Panc1 (cell line): ENCODE data around the gene TRNP1. TPM values are rescaled to one million over a fixed set of nuclear protein-coding genes. Genes with fewer than 3 reads are reported as not detected.
A peak's percentile ranks its signal among the peaks of the same experiment; 100 is the strongest.

ENCODE experiments used
- ATAC-seq: fragments of 200-7000 bp; cut with Tn5 transposase; 2 replicates; pipeline ENCODE4 v1.9.1; 2020; ENCODE audit warnings: mild to moderate bottlenecking, moderate library complexity
- BruUV-seq: library from RNA; stranded (reverse); fragments of 400-500 nt; replicated peaks from 2 replicates; lab custom pipeline; 2021; lab: Mats Ljungman, UMichigan
- CTCF ChIA-PET: fragments of 300-600 bp; sonication (Branson Sonifier 250); formaldehyde crosslinking; loops from one replicate; lab custom pipeline; 2022; ENCODE audit warnings: antibody characterized with exemption; lab: Charles Lee
- POLR2A ChIA-PET: fragments of 300-600 bp; sonication (Branson Sonifier 250); formaldehyde crosslinking; loops from one replicate; lab custom pipeline; 2022; ENCODE audit warnings: antibody characterized with exemption; lab: Charles Lee
- DNase-seq: peaks from one replicate; pipeline ENCODE4 v3.0.0-alpha.2; 2010; ENCODE audit warnings: low read depth, low spot score
- H3K27ac ChIP-seq: 2 replicates; pipeline ENCODE4 v1.5.1; 2011; ENCODE audit warnings: mild to moderate bottlenecking, low read length, inconsistent platforms
- H3K27me3 ChIP-seq: fragments of 200-500 bp; sonication (Bioruptor generic); 2 replicates; pipeline ENCODE4 v1.6.0; 2014; ENCODE audit warnings: low read length, inconsistent platforms; ENCODE audit not compliant: control insufficient read depth, insufficient read depth
- H3K36me3 ChIP-seq: fragments of 200-500 bp; sonication (Bioruptor generic); 2 replicates; pipeline ENCODE4 v1.5.1; 2014; ENCODE audit warnings: inconsistent platforms, mild to moderate bottlenecking, low read length, moderate library complexity; ENCODE audit not compliant: control insufficient read depth, insufficient read depth
- H3K4me1 ChIP-seq: 2 replicates; pipeline ENCODE4 v1.5.1; 2011; ENCODE audit warnings: inconsistent platforms, mild to moderate bottlenecking, low read length, moderate library complexity; ENCODE audit not compliant: control insufficient read depth, insufficient read depth
- H3K4me3 ChIP-seq, 2 experiments: 2 replicates each; pipeline ENCODE4 v1.5.1; 2011 to 2012; ENCODE audit warnings: low read depth in 2 of 2, low read length in 2 of 2, mild to moderate bottlenecking in 2 of 2, inconsistent platforms in 1 of 2, moderate library complexity in 1 of 2
- H3K9me3 ChIP-seq: fragments of 200-500 bp; sonication (Bioruptor generic); 2 replicates; pipeline ENCODE4 v1.5.1; 2014; ENCODE audit warnings: low read depth, mild to moderate bottlenecking, inconsistent platforms, low read length, moderate library complexity; ENCODE audit not compliant: control insufficient read depth, insufficient read depth
- POLR2AphosphoS5 ChIP-seq: IDR thresholded peaks from 2 replicates; pipeline ENCODE4 v1.6.1; 2012; ENCODE audit warnings: mild to moderate bottlenecking, low read depth, low read length, moderate library complexity
- SIN3A ChIP-seq: IDR thresholded peaks from 2 replicates; pipeline ENCODE4 v1.6.1; 2012; ENCODE audit warnings: low read depth, mild to moderate bottlenecking, low read length, moderate library complexity, borderline replicate concordance; ENCODE audit not compliant: insufficient read depth
- TCF7L2 ChIP-seq: IDR thresholded peaks from 2 replicates; pipeline ENCODE4 v1.6.1; 2011; ENCODE audit warnings: mild to moderate bottlenecking, low read depth, low read length, inconsistent platforms
- in situ Hi-C: cut with HindIII; loops from 2 replicates; pipeline ENCODE4 v1.10.0; 2016; ENCODE audit warnings: low sequenced_read_pairs, low pct_unique_long_range_greater_than_20kb
- intact Hi-C: fragments of 100-400 bp; cut with micrococcal nuclease; formaldehyde crosslinking; loops from one replicate; pipeline ENCODE4 v1.10.0; 2022; ENCODE audit not compliant: unreplicated experiment
- total RNA-seq: library from RNA; stranded (reverse); gene quantifications from one replicate; pipeline ENCODE4 v1.2.1, GENCODE V29; 2021; ENCODE audit not compliant: unreplicated experiment
- TF ChIP-seq, protein P1 (sequence below): fragments of 450-650 bp; IDR thresholded peaks from 2 replicates; pipeline ENCODE4 v1.5.1; 2017; ENCODE audit warnings: mild to moderate bottlenecking
- TF ChIP-seq, protein P2 (sequence below), 2 experiments: IDR thresholded peaks; 2 replicates each; pipeline ENCODE4 v1.6.1; 2011 to 2012; ENCODE audit warnings: low read depth in 2 of 2, control low read depth in 1 of 2, low read length in 1 of 2, mild to moderate bottlenecking in 1 of 2, moderate library complexity in 1 of 2; ENCODE audit not compliant: insufficient read depth in 1 of 2

TRNP1 gene
- total RNA-seq, 1 experiment from 2014 or later = 81.2 TPM

DNA sequence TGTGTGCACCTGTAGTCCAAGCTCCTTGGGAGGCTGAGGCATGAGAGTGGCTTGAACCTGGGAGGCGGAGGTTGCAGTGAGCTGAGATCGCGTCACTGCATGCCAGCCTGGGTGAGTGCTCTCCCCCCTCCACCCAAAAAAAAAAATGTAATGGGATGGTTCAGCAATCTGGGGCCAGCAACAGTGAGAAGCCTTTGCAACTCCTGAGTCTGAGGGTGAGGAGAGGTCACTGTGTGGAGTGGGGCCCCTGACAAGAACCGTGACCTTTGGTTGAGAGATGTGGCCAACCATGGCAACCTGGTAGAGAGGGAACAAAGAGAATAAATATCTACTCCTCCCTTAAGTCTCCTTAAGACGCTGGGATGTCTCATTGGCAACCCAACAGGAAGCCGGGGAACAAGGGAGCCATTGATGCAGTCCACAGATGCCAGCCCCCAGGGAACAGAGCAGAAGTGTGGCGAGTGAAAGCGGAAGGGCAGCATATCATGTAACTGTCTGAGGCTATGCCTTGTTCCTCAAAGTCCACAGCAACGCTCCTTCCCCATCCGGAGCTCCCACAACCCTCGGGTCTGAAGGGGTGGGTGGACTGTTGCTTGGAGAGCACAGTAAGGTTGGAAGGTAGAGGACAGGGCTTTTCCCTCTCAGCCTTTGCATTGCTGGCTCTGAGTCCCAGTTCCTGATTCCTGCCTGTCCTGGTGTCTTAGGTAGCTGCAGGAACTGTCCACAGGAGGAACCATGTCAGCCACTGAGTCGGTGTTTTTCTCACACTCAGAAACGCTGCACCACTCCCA lies 8.3 kb downstream of the TRNP1 start:
- ChIA-PET POLR2A (interaction anchor here (0.5 kb wide), 1 partner anchor 41 kb away, joined by 3 read pairs; the partner anchor contains the start of gene KDF1), CTCF (interaction anchor here (1.0 kb wide), 1 partner anchor 45 kb away, joined by 7 read pairs; no protein-coding TSS in a partner anchor)
- peak; percentile 29 for ATAC-seq
- Histone ChIP-seq H3K9me3 (no peaks in the 10 kb centered on the region), H3K27ac (peak overlapping the region; percentile 82), H3K4me3 (no peak overlapping the region), H3K27me3 (no peaks in the 10 kb centered on the region), H3K36me3 (no peaks in the 10 kb centered on the region; the same call in 1 of the 2 replicates), H3K4me1 (peaks cover 80% of the 10 kb centered on the region)
- no TSS peak for BruUV-seq
- in situ Hi-C loops (no loop called here), intact Hi-C loops (no loop called here)
- TF ChIP-seq TCF7L2 (no peak; the same call in 1 of the 2 replicates), SIN3A (no peak), POLR2AphosphoS5 (no peak; the same call in none of the 2 replicates)
- TF ChIP-seq, protein P1, sequence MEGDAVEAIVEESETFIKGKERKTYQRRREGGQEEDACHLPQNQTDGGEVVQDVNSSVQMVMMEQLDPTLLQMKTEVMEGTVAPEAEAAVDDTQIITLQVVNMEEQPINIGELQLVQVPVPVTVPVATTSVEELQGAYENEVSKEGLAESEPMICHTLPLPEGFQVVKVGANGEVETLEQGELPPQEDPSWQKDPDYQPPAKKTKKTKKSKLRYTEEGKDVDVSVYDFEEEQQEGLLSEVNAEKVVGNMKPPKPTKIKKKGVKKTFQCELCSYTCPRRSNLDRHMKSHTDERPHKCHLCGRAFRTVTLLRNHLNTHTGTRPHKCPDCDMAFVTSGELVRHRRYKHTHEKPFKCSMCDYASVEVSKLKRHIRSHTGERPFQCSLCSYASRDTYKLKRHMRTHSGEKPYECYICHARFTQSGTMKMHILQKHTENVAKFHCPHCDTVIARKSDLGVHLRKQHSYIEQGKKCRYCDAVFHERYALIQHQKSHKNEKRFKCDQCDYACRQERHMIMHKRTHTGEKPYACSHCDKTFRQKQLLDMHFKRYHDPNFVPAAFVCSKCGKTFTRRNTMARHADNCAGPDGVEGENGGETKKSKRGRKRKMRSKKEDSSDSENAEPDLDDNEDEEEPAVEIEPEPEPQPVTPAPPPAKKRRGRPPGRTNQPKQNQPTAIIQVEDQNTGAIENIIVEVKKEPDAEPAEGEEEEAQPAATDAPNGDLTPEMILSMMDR = no peak
- TF ChIP-seq, protein P2, sequence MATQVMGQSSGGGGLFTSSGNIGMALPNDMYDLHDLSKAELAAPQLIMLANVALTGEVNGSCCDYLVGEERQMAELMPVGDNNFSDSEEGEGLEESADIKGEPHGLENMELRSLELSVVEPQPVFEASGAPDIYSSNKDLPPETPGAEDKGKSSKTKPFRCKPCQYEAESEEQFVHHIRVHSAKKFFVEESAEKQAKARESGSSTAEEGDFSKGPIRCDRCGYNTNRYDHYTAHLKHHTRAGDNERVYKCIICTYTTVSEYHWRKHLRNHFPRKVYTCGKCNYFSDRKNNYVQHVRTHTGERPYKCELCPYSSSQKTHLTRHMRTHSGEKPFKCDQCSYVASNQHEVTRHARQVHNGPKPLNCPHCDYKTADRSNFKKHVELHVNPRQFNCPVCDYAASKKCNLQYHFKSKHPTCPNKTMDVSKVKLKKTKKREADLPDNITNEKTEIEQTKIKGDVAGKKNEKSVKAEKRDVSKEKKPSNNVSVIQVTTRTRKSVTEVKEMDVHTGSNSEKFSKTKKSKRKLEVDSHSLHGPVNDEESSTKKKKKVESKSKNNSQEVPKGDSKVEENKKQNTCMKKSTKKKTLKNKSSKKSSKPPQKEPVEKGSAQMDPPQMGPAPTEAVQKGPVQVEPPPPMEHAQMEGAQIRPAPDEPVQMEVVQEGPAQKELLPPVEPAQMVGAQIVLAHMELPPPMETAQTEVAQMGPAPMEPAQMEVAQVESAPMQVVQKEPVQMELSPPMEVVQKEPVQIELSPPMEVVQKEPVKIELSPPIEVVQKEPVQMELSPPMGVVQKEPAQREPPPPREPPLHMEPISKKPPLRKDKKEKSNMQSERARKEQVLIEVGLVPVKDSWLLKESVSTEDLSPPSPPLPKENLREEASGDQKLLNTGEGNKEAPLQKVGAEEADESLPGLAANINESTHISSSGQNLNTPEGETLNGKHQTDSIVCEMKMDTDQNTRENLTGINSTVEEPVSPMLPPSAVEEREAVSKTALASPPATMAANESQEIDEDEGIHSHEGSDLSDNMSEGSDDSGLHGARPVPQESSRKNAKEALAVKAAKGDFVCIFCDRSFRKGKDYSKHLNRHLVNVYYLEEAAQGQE (IDR thresholded peaks at IDR 0.05; ENCODE audit: insufficient read depth in 1 of 2, low read depth in 2 of 2, low read length in 1 of 2) = no peak
- DNase-seq = no peak

DNA sequence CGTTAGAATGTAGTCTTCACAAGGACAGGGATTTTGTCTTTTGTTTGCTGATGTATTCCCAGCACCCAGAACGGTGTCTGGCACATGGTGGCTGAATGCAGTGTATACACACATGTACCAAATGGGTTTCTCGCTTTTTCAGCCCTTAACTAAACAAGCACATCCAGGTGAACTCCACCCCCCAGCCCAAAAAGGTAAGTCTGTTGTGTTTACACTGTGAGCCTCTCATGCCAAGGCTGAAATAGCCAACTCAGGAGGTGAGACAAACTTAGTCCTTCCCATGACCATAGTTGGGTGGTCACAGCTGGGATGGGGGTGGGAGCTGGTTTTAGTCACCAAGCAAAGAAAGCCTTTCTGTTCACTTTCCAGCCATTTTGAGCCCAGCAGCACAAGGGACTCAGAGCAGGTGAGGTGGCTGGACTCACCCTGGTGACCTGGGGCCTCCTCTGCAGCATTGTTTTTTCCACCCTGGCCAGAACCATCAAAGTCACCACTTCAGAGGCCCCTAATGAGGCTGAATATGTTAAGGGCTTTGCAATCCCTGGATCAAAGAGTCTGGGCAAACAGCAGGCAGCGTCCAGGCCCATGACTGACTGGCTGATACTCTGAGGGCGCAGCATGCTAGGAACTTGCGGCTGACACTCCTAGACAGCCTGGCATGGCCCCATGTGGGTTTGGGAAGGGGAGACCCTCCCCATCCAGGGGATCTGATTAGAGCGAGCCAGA lies 10.4 kb downstream of the TRNP1 start:
- intact Hi-C loops (no loop called here), in situ Hi-C loops (no loop called here)
- Histone ChIP-seq H3K9me3 (no peaks in the 10 kb centered on the region), H3K27me3 (no peaks in the 10 kb centered on the region), H3K4me1 (peaks cover 74% of the 10 kb centered on the region), H3K27ac (peak overlapping the region; percentile 62), H3K4me3 (no peak overlapping the region), H3K36me3 (no peaks in the 10 kb centered on the region)
- DNase-seq (no peak), ATAC-seq (no peak)
- TF ChIP-seq, protein P1 = no peak
- TF ChIP-seq POLR2AphosphoS5 (no peak), TCF7L2 (peak; percentile 41), SIN3A (no peak)
- TF ChIP-seq, protein P2 (IDR thresholded peaks at IDR 0.05; ENCODE audit: insufficient read depth in 1 of 2, low read depth in 2 of 2, low read length in 1 of 2) = no peak
- ChIA-PET POLR2A (no interaction called here), CTCF (interaction anchor here (0.5 kb wide), 1 partner anchor 281 kb away, joined by 4 read pairs; no protein-coding TSS in a partner anchor)
- no TSS peak for BruUV-seq
